Esophagus (tissue), 2 donors: Measurements from ENCODE around the gene KIFC3. TPM values are rescaled to one million over a fixed set of nuclear protein-coding genes. Genes with fewer than 3 reads are reported as not detected.
"Not testable (repeated sequence)": the region's sequence is repeated elsewhere in the genome, so short reads cannot be mapped to it uniquely, and the experiment has no call there.

ENCODE experiments used
- H3K27ac ChIP-seq, 2 donors: one replicate each; pipeline ENCODE4 v1.5.1; 2013; ENCODE audit warnings: low read depth in 2 of 2, mild to moderate bottlenecking in 2 of 2, inconsistent platforms in 1 of 2, low read length in 1 of 2, moderate library complexity in 1 of 2
- H3K27me3 ChIP-seq, 2 donors: one replicate each; pipeline ENCODE4 v1.6.1; 2013; ENCODE audit warnings: low read length in 2 of 2, control low read depth in 1 of 2, mild to moderate bottlenecking in 1 of 2; ENCODE audit not compliant: insufficient read depth in 2 of 2, control insufficient read depth in 1 of 2
- H3K36me3 ChIP-seq, 2 donors: one replicate each; pipeline ENCODE4 v1.6.1; 2013; ENCODE audit warnings: low read length in 1 of 2; ENCODE audit not compliant: control insufficient read depth in 2 of 2, insufficient read depth in 2 of 2
- H3K4me1 ChIP-seq, 2 donors: one replicate each; pipeline ENCODE4 v1.6.1; 2013; ENCODE audit warnings: low read length in 1 of 2; ENCODE audit not compliant: control insufficient read depth in 2 of 2, insufficient read depth in 2 of 2
- H3K4me3 ChIP-seq, 2 donors: one replicate each; pipeline ENCODE4 v1.5.1; 2013; ENCODE audit warnings: low read length in 2 of 2, mild to moderate bottlenecking in 2 of 2, low read depth in 1 of 2, moderate library complexity in 1 of 2
- H3K9me3 ChIP-seq, 2 donors: one replicate each; pipeline ENCODE4 v1.6.1; 2013; ENCODE audit warnings: mild to moderate bottlenecking in 2 of 2, low read depth in 1 of 2, low read length in 1 of 2, moderate library complexity in 1 of 2; ENCODE audit not compliant: control insufficient read depth in 2 of 2, insufficient read depth in 1 of 2
- WGBS, 2 donors: extraction: QIAGEN DNeasy Blood & Tissue Kit; methylation state at CpG; one replicate each; pipeline ENCODE4 v1.1.7; 2013; 5-methylcytosine and 5-hydroxymethylcytosine counted together
- polyA plus RNA-seq, 2 donors: library from polyadenylated mRNA; stranded (reverse); fragments of 200-250 nt; gene quantifications; one replicate each; pipeline ENCODE4 v1.2.3, GENCODE V29; 2013
- donor health status: healthy with polysubstance abuse.
- donor health status: Bipolar disorder and iron deficiency.

Gene KIFC3
- polyA plus RNA-seq, 2 donors, result 21.9 to 65.1 TPM

DNA sequence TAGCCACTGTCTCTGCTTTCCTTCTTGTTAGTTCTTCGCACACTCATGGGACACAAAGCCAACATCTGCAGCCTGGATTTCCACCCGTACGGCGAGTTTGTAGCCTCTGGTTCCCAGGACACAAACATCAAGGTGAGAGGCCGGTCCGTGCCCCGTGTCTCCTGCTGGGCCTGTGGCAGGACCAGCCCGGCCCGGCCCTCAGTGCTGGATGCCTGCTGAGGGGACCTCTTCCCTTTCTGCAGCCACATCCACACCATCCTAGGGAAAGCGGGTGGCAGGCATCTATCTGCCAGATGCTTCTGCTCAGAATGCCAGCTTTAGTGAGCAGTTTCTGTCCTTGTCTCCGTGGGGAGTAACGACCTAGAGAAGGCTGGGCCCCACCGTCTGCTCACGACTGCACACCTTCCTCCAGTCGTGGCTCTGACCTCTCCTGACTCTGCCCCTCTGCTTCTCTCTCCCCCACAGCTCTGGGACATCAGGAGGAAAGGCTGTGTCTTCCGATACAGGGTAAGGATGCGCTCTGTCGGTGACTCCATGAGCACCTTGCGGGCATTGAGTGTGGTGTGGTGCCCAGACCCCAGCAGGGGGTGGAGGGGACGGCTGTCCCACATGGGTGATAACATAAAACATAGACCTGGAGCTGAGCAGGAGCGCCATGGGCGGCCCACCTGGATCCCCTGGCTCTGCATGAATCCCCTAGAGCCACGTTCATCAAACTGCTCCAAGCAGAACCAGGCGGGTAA is 51.3 kb downstream of the KIFC3 start:
- Histone ChIP-seq H3K27ac (no peak overlapping the region), H3K36me3 (peaks cover 0 to 28% of the 10 kb centered on the region in 2 donors), H3K9me3 (no peaks in the 10 kb centered on the region), H3K4me3 (no peak overlapping the region), H3K4me1 (no peaks in the 10 kb centered on the region), H3K27me3 (no peaks in the 10 kb centered on the region)
- WGBS, 2 donors, result 92 to 93% methylated on average over 24 of the region's 24 CpGs

DNA sequence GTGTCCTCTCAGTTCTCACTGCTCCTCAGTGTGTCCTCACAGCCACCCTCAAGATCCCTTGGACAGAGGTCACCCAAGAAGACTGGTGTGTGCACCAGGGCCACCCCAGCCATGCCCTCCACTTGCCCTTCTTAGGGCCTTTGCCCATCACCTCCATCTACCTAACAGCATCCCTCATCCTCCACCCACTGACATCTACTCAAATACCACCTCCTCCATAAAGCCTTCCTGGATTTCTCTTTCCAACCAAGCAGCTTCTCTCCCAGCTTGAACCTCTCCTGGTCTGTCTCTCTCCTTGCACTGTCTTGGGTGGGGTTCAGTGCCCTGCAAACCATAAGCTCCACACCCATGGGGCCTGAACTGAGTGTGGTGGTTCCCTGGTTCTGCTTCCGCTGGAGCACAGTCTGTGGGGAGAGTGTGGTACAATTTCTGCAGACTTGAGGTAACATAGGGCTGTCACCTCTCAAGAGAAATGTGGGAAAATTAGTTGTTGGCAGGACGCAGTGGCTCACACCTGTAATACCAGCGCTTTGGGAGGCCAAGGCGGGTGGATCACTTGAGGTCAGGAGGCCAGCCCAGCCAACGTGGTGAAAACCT is 52.3 kb downstream of the KIFC3 start:
- Histone ChIP-seq H3K4me1 (no peaks in the 10 kb centered on the region), H3K4me3 (no peak overlapping the region), H3K27ac (no peak overlapping the region), H3K36me3 (peaks cover 0 to 20% of the 10 kb centered on the region in 2 donors), H3K27me3 (no peaks in the 10 kb centered on the region), H3K9me3 (no peaks in the 10 kb centered on the region)
- WGBS, 2 donors, result 86 to 87% methylated on average over 5 of the region's 5 CpGs

DNA sequence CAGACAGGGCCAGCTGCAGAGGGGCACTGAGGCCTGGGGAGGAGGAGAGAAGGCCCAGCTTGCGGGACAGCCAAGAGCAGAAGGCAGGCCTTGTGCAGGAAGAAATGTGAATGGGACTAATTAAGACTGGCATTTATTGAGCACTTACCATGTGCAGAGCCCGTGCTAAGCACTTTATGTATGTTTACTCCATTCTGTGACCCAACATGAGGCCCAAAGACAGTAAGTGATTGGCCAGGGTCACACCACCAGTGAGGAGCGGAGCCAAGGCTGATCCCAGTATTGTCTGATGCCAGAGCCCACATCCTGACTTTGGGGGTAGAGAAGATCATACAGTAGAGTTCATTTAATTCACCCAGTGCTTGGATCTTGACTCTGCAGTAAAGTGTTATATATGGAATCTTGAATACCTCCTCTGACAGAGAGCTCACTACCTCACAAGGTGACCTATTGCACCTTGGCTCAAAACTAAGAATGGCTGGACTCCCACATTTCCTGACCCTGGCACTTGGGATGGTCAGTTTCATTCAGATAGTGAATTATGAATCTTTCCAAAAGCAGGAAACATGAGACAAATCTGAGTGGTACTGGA is 53.1 kb downstream of the KIFC3 start:
- no peak overlapping the region for H3K27ac ChIP-seq
- no peaks in the 10 kb centered on the region for H3K9me3 ChIP-seq
- 90 to 94% methylated on average over 3 of the region's 3 CpGs for WGBS, 2 donors
- H3K4me1 ChIP-seq, result no peaks in the 10 kb centered on the region
- no peaks in the 10 kb centered on the region for H3K27me3 ChIP-seq
- no peak overlapping the region for H3K4me3 ChIP-seq
- H3K36me3 ChIP-seq, result peaks cover 0 to 24% of the 10 kb centered on the region in 2 donors

DNA sequence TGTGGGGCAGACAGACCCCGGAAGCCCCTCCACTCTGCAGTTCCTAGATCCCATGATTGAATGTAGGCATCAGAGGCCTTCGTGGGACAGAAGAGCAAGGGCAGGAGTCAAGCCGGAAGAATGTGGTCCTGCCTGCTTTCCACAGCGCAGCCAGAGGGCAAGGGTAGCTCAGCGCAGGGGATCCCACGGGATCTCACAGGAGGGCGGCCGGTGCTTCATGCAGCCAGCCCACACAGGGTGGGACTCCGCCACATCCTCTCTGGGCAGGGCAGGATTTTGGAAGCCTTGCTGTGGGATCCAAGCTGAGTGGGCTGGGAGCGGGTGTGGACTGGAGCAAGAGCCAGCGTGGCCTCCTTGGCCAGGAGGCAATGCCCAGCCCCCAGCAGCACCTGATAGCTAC is 53.7 kb downstream of the KIFC3 start:
- WGBS, 2 donors, result 74 to 77% methylated on average over 11 of the region's 11 CpGs
- no peaks in the 10 kb centered on the region for H3K4me1 ChIP-seq
- H3K27ac ChIP-seq, result no peak overlapping the region
- peaks cover 0 to 26% of the 10 kb centered on the region in 2 donors for H3K36me3 ChIP-seq
- no peaks in the 10 kb centered on the region for H3K27me3 ChIP-seq
- H3K4me3 ChIP-seq, result no peak overlapping the region
- H3K9me3 ChIP-seq, result no peaks in the 10 kb centered on the region

GRCh38 chr16:57747996-57748395 is 54.3 kb downstream of the KIFC3 start:
- H3K4me3 ChIP-seq, result no peak overlapping the region
- no peaks in the 10 kb centered on the region for H3K27me3 ChIP-seq
- H3K9me3 ChIP-seq, result no peaks in the 10 kb centered on the region
- WGBS, 2 donors, result 86 to 93% methylated on average over 6 of the region's 6 CpGs
- H3K4me1 ChIP-seq, result no peaks in the 10 kb centered on the region
- H3K36me3 ChIP-seq, result peaks cover 0 to 25% of the 10 kb centered on the region in 2 donors
- no peak overlapping the region for H3K27ac ChIP-seq

GRCh38 chr16:57747496-57747895 is 54.8 kb downstream of the KIFC3 start:
- Histone ChIP-seq H3K4me3 (no peak overlapping the region), H3K36me3 (peaks cover 0 to 25% of the 10 kb centered on the region in 2 donors), H3K27me3 (no peaks in the 10 kb centered on the region), H3K9me3 (no peaks in the 10 kb centered on the region), H3K27ac (no peak overlapping the region), H3K4me1 (no peaks in the 10 kb centered on the region)
- 96 to 97% methylated on average over 12 of the region's 12 CpGs for WGBS, 2 donors

DNA sequence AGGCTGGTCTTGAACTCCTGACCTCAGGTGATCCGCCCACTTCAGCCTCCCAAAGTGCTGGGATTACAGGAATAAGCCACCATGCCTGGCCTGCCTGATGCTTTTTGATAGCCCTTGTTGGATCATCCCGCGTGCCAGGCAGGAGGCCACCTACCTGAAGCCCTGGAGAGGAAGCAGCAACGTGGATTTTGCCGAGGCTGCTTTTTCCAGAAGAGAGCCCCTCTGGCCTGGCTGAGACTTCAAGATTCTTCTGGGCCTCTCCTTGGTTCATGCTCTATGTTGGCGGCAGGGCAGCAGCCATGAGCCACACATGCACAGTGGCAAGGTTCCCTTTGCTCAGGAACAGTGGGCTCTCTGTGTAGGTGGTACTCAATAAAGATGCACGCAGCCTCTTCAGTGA is 55.2 kb downstream of the KIFC3 start:
- Histone ChIP-seq H3K27me3 (no peaks in the 10 kb centered on the region), H3K27ac (no peak overlapping the region), H3K4me3 (no peak overlapping the region), H3K4me1 (no peaks in the 10 kb centered on the region), H3K36me3 (peaks cover 0 to 25% of the 10 kb centered on the region in 2 donors), H3K9me3 (no peaks in the 10 kb centered on the region)
- WGBS, 2 donors, result 92 to 93% methylated on average over 7 of the region's 7 CpGs

- H3K27ac ChIP-seq, H3K4me1 ChIP-seq, H3K9me3 ChIP-seq, H3K4me3 ChIP-seq, H3K27me3 ChIP-seq: not testable (repeated sequence)
- peaks cover 0 to 21% of the 10 kb centered on the region in 2 donors for H3K36me3 ChIP-seq
- 90 to 92% methylated on average over 6 to 7 of the region's 7 CpGs for WGBS, 2 donors
These were observed 56.0 kb downstream of the KIFC3 start for GRCh38 chr16:57746316-57746715.

GRCh38 chr16:57745768-57746167 is 56.5 kb downstream of the KIFC3 start:
- H3K4me1 ChIP-seq, result peaks cover 0 to 2% of the 10 kb centered on the region in 2 donors
- peaks cover 0 to 17% of the 10 kb centered on the region in 2 donors for H3K36me3 ChIP-seq
- H3K27ac ChIP-seq, result no peak overlapping the region
- H3K27me3 ChIP-seq, result no peaks in the 10 kb centered on the region
- 95 to 96% methylated on average over 3 of the region's 3 CpGs for WGBS, 2 donors
- H3K9me3 ChIP-seq, result no peaks in the 10 kb centered on the region
- H3K4me3 ChIP-seq, result no peak overlapping the region

- H3K9me3 ChIP-seq, result no peaks in the 10 kb centered on the region
- H3K4me1 ChIP-seq, result peaks cover 0 to 13% of the 10 kb centered on the region in 2 donors
- no peak overlapping the region for H3K4me3 ChIP-seq
- peaks cover 0 to 15% of the 10 kb centered on the region in 2 donors for H3K36me3 ChIP-seq
- no peaks in the 10 kb centered on the region for H3K27me3 ChIP-seq
- WGBS, 2 donors, result 91 to 93% methylated on average over 6 to 7 of the region's 7 CpGs
- no peak overlapping the region for H3K27ac ChIP-seq
These were observed 57.7 kb downstream of the KIFC3 start for GRCh38 chr16:57744642-57744903.
